ENCODE data around the gene DNAJB2.
A peak's percentile ranks its signal among the peaks of the same experiment; 100 is the strongest.

The DNAJB2 gene

GRCh38 chr2:219277703-219278654, 1.2 kb upstream of the DNAJB2 start:
- H3K27ac ChIP-seq = peak overlapping the region; percentile 82
- H2AFZ ChIP-seq = peak overlapping the region; percentile 74
- peak overlapping the region; percentile 72 for H3K4me3 ChIP-seq (ENCODE audit: low read depth, low read length)
- no peak overlapping the region for H3K9ac ChIP-seq
- H3K4me1 ChIP-seq = peaks cover 23% of the 10 kb centered on the region
- no peaks in the 10 kb centered on the region for H3K36me3 ChIP-seq (ENCODE audit: control insufficient read depth, insufficient read depth, low read length)
- no peaks in the 10 kb centered on the region for H3K27me3 ChIP-seq (ENCODE audit: control insufficient read depth, insufficient read depth, low read length)
- TF ChIP-seq CTCF (IDR thresholded peaks at IDR 0.05) = peak; percentile 100
- no peaks in the 10 kb centered on the region for H3K9me3 ChIP-seq (ENCODE audit: control insufficient read depth, low read length)
- peak overlapping the region; percentile 69 for H3K4me2 ChIP-seq (ENCODE audit: low read length)
- H3K79me2 ChIP-seq = no peaks in the 10 kb centered on the region

DNA sequence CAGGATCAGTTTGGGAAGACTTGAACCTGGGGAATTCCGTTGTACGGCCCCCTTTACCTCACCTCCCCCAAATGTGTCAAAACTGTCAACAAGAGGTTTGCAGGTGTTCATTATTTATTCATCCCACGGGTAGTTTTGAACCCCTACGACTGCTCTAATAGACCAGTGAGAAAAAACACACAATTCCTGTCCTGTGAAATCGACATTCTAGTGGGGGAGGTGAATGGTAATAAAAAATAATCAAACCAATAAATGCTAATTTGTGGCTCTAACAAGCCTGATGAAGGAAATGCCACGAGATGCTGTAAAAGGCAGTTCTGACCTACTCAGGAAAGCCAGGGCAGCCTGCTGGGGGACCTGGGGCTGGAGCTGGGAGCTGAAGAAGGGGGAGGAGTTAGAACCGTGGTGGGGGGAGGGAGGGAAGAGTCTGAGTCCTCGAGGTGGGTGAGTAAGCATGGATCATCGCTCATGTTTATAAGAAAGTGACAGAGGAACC, 463 bp upstream of the DNAJB2 start:
- H3K79me2 ChIP-seq = no peaks in the 10 kb centered on the region
- H3K9me3 ChIP-seq (ENCODE audit: control insufficient read depth, low read length) = no peaks in the 10 kb centered on the region
- H3K4me2 ChIP-seq (ENCODE audit: low read length) = peak overlapping the region; percentile 69
- peaks cover 23% of the 10 kb centered on the region for H3K4me1 ChIP-seq
- no peak for TF ChIP-seq CTCF (IDR thresholded peaks at IDR 0.05)
- H3K36me3 ChIP-seq (ENCODE audit: control insufficient read depth, insufficient read depth, low read length) = no peaks in the 10 kb centered on the region
- peak overlapping the region; percentile 72 for H3K4me3 ChIP-seq (ENCODE audit: low read depth, low read length)
- H3K9ac ChIP-seq = no peak overlapping the region
- H3K27ac ChIP-seq = peak overlapping the region; percentile 82
- peak overlapping the region; percentile 74 for H2AFZ ChIP-seq
- no peaks in the 10 kb centered on the region for H3K27me3 ChIP-seq (ENCODE audit: control insufficient read depth, insufficient read depth, low read length)

GRCh38 chr2:219279916-219280516, 850 bp downstream of the DNAJB2 start:
- H3K79me2 ChIP-seq = no peaks in the 10 kb centered on the region
- TF ChIP-seq CTCF (IDR thresholded peaks at IDR 0.05) = no peak
- peak overlapping the region; percentile 68 for H3K9ac ChIP-seq
- H3K4me3 ChIP-seq (ENCODE audit: low read depth, low read length) = peak overlapping the region; percentile 72
- no peaks in the 10 kb centered on the region for H3K36me3 ChIP-seq (ENCODE audit: control insufficient read depth, insufficient read depth, low read length)
- peaks cover 16% of the 10 kb centered on the region for H3K4me1 ChIP-seq
- H3K4me2 ChIP-seq (ENCODE audit: low read length) = peak overlapping the region; percentile 69
- H3K27ac ChIP-seq = peak overlapping the region; percentile 82
- H2AFZ ChIP-seq = peak overlapping the region; percentile 74
- no peaks in the 10 kb centered on the region for H3K27me3 ChIP-seq (ENCODE audit: control insufficient read depth, insufficient read depth, low read length)
- no peaks in the 10 kb centered on the region for H3K9me3 ChIP-seq (ENCODE audit: control insufficient read depth, low read length)

DNA sequence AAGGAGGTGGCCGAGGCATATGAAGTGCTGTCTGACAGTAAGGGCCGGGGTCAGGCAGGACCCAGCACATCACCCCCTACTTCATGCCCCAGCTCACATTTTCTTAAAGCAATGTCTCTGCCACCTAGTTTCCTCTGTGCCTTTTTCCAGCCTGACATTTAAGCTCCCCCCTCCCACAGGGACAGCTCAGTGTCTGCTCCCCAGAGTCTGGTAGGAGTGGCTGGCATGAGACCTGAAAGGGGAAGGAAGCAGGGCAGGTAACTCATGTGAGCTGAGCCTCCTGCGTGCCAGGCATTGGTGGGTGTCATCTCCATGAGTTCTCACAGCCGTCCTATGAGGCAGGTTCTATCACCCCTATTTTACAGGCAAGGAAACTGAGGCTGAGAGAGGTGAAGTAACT, 1.5 kb downstream of the DNAJB2 start:
- no peaks in the 10 kb centered on the region for H3K36me3 ChIP-seq (ENCODE audit: control insufficient read depth, insufficient read depth, low read length)
- no peak overlapping the region for H3K27ac ChIP-seq
- H3K27me3 ChIP-seq (ENCODE audit: control insufficient read depth, insufficient read depth, low read length) = no peaks in the 10 kb centered on the region
- peaks cover 16% of the 10 kb centered on the region for H3K4me1 ChIP-seq
- no peak overlapping the region for H2AFZ ChIP-seq
- no peak overlapping the region for H3K4me3 ChIP-seq (ENCODE audit: low read depth, low read length)
- TF ChIP-seq CTCF (IDR thresholded peaks at IDR 0.05) = no peak
- H3K9me3 ChIP-seq (ENCODE audit: control insufficient read depth, low read length) = no peaks in the 10 kb centered on the region
- H3K4me2 ChIP-seq (ENCODE audit: low read length) = no peak overlapping the region
- no peak overlapping the region for H3K9ac ChIP-seq
- no peaks in the 10 kb centered on the region for H3K79me2 ChIP-seq
